ENCODE results near the gene LIMK2.

- TF ChIP-seq ZKSCAN1 (IDR thresholded peaks at IDR 0.05; ENCODE audit: low read depth, low read length) (no peak), RFX5 (IDR thresholded peaks at IDR 0.05; ENCODE audit: low read depth, low read length) (no peak), YY1 (IDR thresholded peaks at IDR 0.05; ENCODE audit: borderline replicate concordance in 1 of 3, control insufficient read depth in 1 of 3, extremely low read depth in 1 of 3, insufficient read depth in 3 of 3, insufficient read length in 1 of 3, insufficient replicate concordance in 2 of 3, low read depth in 1 of 3, low read length in 2 of 3) (no peak), TEAD2 (tag; IDR thresholded peaks at IDR 0.05) (no peak), USF2 (CRISPR knock-in tag; IDR thresholded peaks at IDR 0.05) (no peak), TAF1 (IDR thresholded peaks at IDR 0.05; ENCODE audit: control insufficient read depth, extremely low read depth, insufficient read depth, low read length, severe bottlenecking) (no peak), SREBF1 (IDR thresholded peaks at IDR 0.05; ENCODE audit: borderline replicate concordance, low read depth, low read length) (no peak), CHD7 (IDR thresholded peaks at IDR 0.05; ENCODE audit: low read depth, low read length) (no peak), ATF2 (CRISPR knock-in tag; IDR thresholded peaks at IDR 0.05) (no peak), POLR2AphosphoS5 (IDR thresholded peaks at IDR 0.05; ENCODE audit: control insufficient read depth, insufficient read depth, low read depth, low read length) (no peak), POLR2A (conservative IDR thresholded peaks at IDR 0.05) (no peak), FOXP1 (CRISPR knock-in tag; IDR thresholded peaks at IDR 0.05) (no peak), BRCA1 (IDR thresholded peaks at IDR 0.05) (no peak), BRCA1 (CRISPR knock-in tag; IDR thresholded peaks at IDR 0.05) (no peak)
- TF ChIP-seq, protein P1, sequence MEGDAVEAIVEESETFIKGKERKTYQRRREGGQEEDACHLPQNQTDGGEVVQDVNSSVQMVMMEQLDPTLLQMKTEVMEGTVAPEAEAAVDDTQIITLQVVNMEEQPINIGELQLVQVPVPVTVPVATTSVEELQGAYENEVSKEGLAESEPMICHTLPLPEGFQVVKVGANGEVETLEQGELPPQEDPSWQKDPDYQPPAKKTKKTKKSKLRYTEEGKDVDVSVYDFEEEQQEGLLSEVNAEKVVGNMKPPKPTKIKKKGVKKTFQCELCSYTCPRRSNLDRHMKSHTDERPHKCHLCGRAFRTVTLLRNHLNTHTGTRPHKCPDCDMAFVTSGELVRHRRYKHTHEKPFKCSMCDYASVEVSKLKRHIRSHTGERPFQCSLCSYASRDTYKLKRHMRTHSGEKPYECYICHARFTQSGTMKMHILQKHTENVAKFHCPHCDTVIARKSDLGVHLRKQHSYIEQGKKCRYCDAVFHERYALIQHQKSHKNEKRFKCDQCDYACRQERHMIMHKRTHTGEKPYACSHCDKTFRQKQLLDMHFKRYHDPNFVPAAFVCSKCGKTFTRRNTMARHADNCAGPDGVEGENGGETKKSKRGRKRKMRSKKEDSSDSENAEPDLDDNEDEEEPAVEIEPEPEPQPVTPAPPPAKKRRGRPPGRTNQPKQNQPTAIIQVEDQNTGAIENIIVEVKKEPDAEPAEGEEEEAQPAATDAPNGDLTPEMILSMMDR (IDR thresholded peaks at IDR 0.05 in 2 of 3, conservative IDR thresholded peaks at IDR 0.05 in 1 of 3; ENCODE audit: insufficient read depth in 2 of 3, low read depth in 1 of 3, low read length in 3 of 3): no peak
These were observed 63.5 kb downstream of the LIMK2 start for GRCh38 chr22:31275576-31275975.

Measured in K562 (cell line).